ENCODE results near the gene ZNF554.
"Not testable (repeated sequence)": the region's sequence is repeated elsewhere in the genome, so short reads cannot be mapped to it uniquely, and the experiment has no call there.

Gene ZNF554

GRCh38 chr19:2872175-2872574 is 52.5 kb downstream of the ZNF554 start:
- not testable (repeated sequence) for DNase-seq

- no peak for DNase-seq
Observed at GRCh38 chr19:2877398-2878331, 58.0 kb downstream of the ZNF554 start.

GRCh38 chr19:2883686-2884439 is 64.2 kb downstream of the ZNF554 start:
- no peak for DNase-seq

- no peak for DNase-seq
Observed at GRCh38 chr19:2885736-2886135, 66.1 kb downstream of the ZNF554 start.

Data from right hindlimb (tissue), 1 donor.